IMR-90 (cell line): Measurements from ENCODE around the gene HNF1B. TPM values are rescaled to one million over a fixed set of nuclear protein-coding genes. Genes with fewer than 3 reads are reported as not detected.

Experiments used
- ATAC-seq: fragments of 200-7000 bp; cut with Tn5 transposase; 2 replicates; pipeline ENCODE4 v1.9.1; 2020; ENCODE audit warnings: low read depth, mild to moderate bottlenecking, moderate library complexity
- BruUV-seq: library from RNA; stranded (reverse); fragments of 400-500 nt; replicated peaks from 2 replicates; lab custom pipeline; 2021; lab: Mats Ljungman, UMichigan
- CTCF ChIA-PET: fragments of 300-600 bp; formaldehyde crosslinking; extraction: SDS; loops from one replicate; lab custom pipeline; 2021; ENCODE audit warnings: antibody characterized with exemption; lab: Yijun Ruan, JAX
- POLR2A ChIA-PET: fragments of 300-600 bp; sonication (Branson Sonifier 250); formaldehyde crosslinking; loops from one replicate; lab custom pipeline; 2022; ENCODE audit warnings: antibody characterized with exemption; ENCODE audit not compliant: unreplicated experiment; lab: Charles Lee
- DNase-seq: peaks from one replicate; pipeline ENCODE4 v3.0.0; 2013
- H2AFZ ChIP-seq: replicated peaks from 2 replicates; pipeline ENCODE3; 2013; ENCODE audit warnings: low read length, mild to moderate bottlenecking; ENCODE audit not compliant: poor library complexity
- H2AK5ac ChIP-seq: 2 replicates; pipeline ENCODE4 v1.6.1; 2013; ENCODE audit warnings: low read depth, low read length, inconsistent platforms
- H2AK9ac ChIP-seq: replicated peaks from 2 replicates; pipeline ENCODE3; 2013; ENCODE audit warnings: mild to moderate bottlenecking, low read depth, low read length, moderate library complexity; ENCODE audit not compliant: poor library complexity
- H2BK120ac ChIP-seq: 2 replicates; pipeline ENCODE4 v1.6.1; 2013; ENCODE audit warnings: low read depth, low read length, inconsistent platforms
- H2BK15ac ChIP-seq: 3 replicates; pipeline ENCODE4 v1.6.1; 2013; ENCODE audit warnings: low read depth, low read length, inconsistent platforms
- H2BK20ac ChIP-seq: 2 replicates; pipeline ENCODE4 v1.6.1; 2013; ENCODE audit warnings: low read depth, mild to moderate bottlenecking, inconsistent platforms, low read length, moderate library complexity
- H2BK5ac ChIP-seq: 2 replicates; pipeline ENCODE4 v1.6.1; 2013; ENCODE audit warnings: mild to moderate bottlenecking, low read depth, low read length, inconsistent platforms; ENCODE audit not compliant: poor library complexity, severe bottlenecking
- H3K14ac ChIP-seq: replicated peaks from 2 replicates; pipeline ENCODE4 v1.6.1; 2013; ENCODE audit warnings: low read depth, low read length, inconsistent platforms
- H3K18ac ChIP-seq: 2 replicates; pipeline ENCODE4 v1.6.1; 2013; ENCODE audit warnings: low read depth, low read length, control low read depth
- H3K23ac ChIP-seq: 2 replicates; pipeline ENCODE4 v1.6.1; 2013; ENCODE audit warnings: low read depth, low read length, inconsistent platforms
- H3K27ac ChIP-seq: 2 replicates; pipeline ENCODE4 v1.5.1; 2013; ENCODE audit warnings: mild to moderate bottlenecking, control low read depth, low read length; ENCODE audit not compliant: insufficient read depth
- H3K27me3 ChIP-seq: 2 replicates; pipeline ENCODE4 v1.6.1; 2013; ENCODE audit warnings: low read length; ENCODE audit not compliant: control insufficient read depth, insufficient read depth
- H3K36me3 ChIP-seq: 2 replicates; pipeline ENCODE4 v1.6.1; 2013; ENCODE audit warnings: low read length, mixed read lengths; ENCODE audit not compliant: control insufficient read depth, insufficient read depth
- H3K4ac ChIP-seq: 2 replicates; pipeline ENCODE4 v1.6.1; 2013; ENCODE audit warnings: low read depth, low read length, inconsistent platforms
- H3K4me1 ChIP-seq: 2 replicates; pipeline ENCODE4 v1.6.1; 2013; ENCODE audit warnings: low read length, mixed read lengths; ENCODE audit not compliant: control insufficient read depth, insufficient read depth
- H3K4me2 ChIP-seq: 2 replicates; pipeline ENCODE4 v1.6.1; 2013; ENCODE audit warnings: low read depth, mild to moderate bottlenecking, control low read depth, low read length, moderate library complexity
- H3K4me3 ChIP-seq: 2 replicates; pipeline ENCODE4 v1.5.1; 2013; ENCODE audit warnings: low read depth, mild to moderate bottlenecking, control low read depth, low read length, moderate library complexity; ENCODE audit not compliant: insufficient read depth
- H3K56ac ChIP-seq: 2 replicates; pipeline ENCODE4 v1.6.1; 2013; ENCODE audit warnings: low read length, inconsistent platforms; ENCODE audit not compliant: insufficient read depth; ENCODE audit errors: extremely low read depth
- H3K79me1 ChIP-seq, 2 experiments: 2 replicates each; pipeline ENCODE4 v1.6.1; 2013; ENCODE audit warnings: low read length in 2 of 2, inconsistent platforms in 1 of 2, low read depth in 1 of 2
- H3K9ac ChIP-seq: 2 replicates; pipeline ENCODE4 v1.6.1; 2013; ENCODE audit warnings: low read depth, low read length, control low read depth
- H3K9me1 ChIP-seq: 2 replicates; pipeline ENCODE4 v1.6.1; 2013; ENCODE audit warnings: low read length, inconsistent platforms; ENCODE audit not compliant: insufficient read depth
- H3K9me3 ChIP-seq: 2 replicates; pipeline ENCODE4 v1.6.1; 2013; ENCODE audit warnings: low read length; ENCODE audit not compliant: control insufficient read depth, insufficient read depth
- H4K20me1 ChIP-seq: 2 replicates; pipeline ENCODE4 v1.6.1; 2013; ENCODE audit warnings: low read length, inconsistent platforms; ENCODE audit not compliant: insufficient read depth
- H4K5ac ChIP-seq: 2 replicates; pipeline ENCODE4 v1.6.1; 2013; ENCODE audit warnings: mild to moderate bottlenecking, low read depth, low read length, control low read depth
- H4K8ac ChIP-seq, 2 experiments: 2 replicates each; pipeline ENCODE4 v1.6.1; 2013; ENCODE audit warnings: low read depth in 2 of 2, low read length in 2 of 2, control low read depth in 1 of 2, inconsistent platforms in 1 of 2
- H4K91ac ChIP-seq: 2 replicates; pipeline ENCODE4 v1.6.1; 2013; ENCODE audit warnings: low read depth, low read length, inconsistent platforms; ENCODE audit not compliant: insufficient read depth
- BHLHE40 ChIP-seq: fragments of 150-350 bp; IDR thresholded peaks from 2 replicates; pipeline ENCODE4 v1.6.1; 2016; ENCODE audit warnings: mild to moderate bottlenecking, low read depth, low read length
- CEBPB ChIP-seq: IDR thresholded peaks from 2 replicates; pipeline ENCODE4 v1.6.1; 2012; ENCODE audit warnings: low read depth, low read length, improper control_type of control experiment
- FOS ChIP-seq: fragments of 150-350 bp; IDR thresholded peaks from 2 replicates; pipeline ENCODE4 v1.6.1; 2016; ENCODE audit warnings: low read depth, low read length
- POLR2A ChIP-seq: IDR thresholded peaks from 2 replicates; pipeline ENCODE4 v1.6.1; 2012; ENCODE audit warnings: mild to moderate bottlenecking, low read depth, low read length
- RAD21 ChIP-seq: IDR thresholded peaks from 2 replicates; pipeline ENCODE4 v1.6.1; 2012; ENCODE audit warnings: low read length, improper control_type of control experiment
- SMC3 ChIP-seq: fragments of 150-350 bp; IDR thresholded peaks from 2 replicates; pipeline ENCODE4 v1.6.1; 2016; ENCODE audit warnings: low read depth, mild to moderate bottlenecking, antibody characterized with exemption, low read length, moderate library complexity
- WGBS, 2 experiments: methylation state at CpG; one replicate each; pipeline versions ENCODE4 v1.1.5 to v1.1.7; 2013; ENCODE audit warnings: missing lambda C conversion rate in 2 of 2; ENCODE audit not compliant: insufficient read length in 1 of 2; ENCODE audit errors: extremely low coverage in 2 of 2; 5-methylcytosine and 5-hydroxymethylcytosine counted together
- dilution Hi-C: fragments of 300-500 bp; cut with HindIII; formaldehyde crosslinking; loops from one replicate; pipeline ENCODE4 v1.14.3; 2018; ENCODE audit warnings: low sequenced_read_pairs; ENCODE audit not compliant: unreplicated experiment
- in situ Hi-C: fragments of 300-500 bp; cut with MboI; formaldehyde crosslinking; loops from 3 replicates; pipeline ENCODE4 v1.14.3; 2019; ENCODE audit warnings: low sequenced_read_pairs, inconsistent platforms, mixed read lengths
- intact Hi-C: fragments of 100-400 bp; cut with micrococcal nuclease; formaldehyde crosslinking; loops from 2 replicates; pipeline ENCODE4 v1.10.0; 2022
- polyA plus RNA-seq, 3 experiments: library from polyadenylated mRNA; depleted of rRNA; stranded (reverse); fragments of >200 nt; gene quantifications; 2 replicates each; pipeline ENCODE4 v1.2.3, GENCODE V29; 2012; ENCODE audit warnings: low replicate concordance in 1 of 3
- total RNA-seq: library from RNA; depleted of rRNA; stranded (reverse); fragments of >200 nt; gene quantifications from 2 replicates; pipeline ENCODE4 v1.2.3, GENCODE V29; 2012
- TF ChIP-seq, protein P1 (sequence below): conservative IDR thresholded peaks from 2 replicates; pipeline ENCODE4 v1.5.1; 2012; ENCODE audit warnings: mild to moderate bottlenecking, low read depth, low read length, improper control_type of control experiment

HNF1B gene
- total and polyA plus RNA-seq, 2 of the 4 experiments (the other 2 are of a cell fraction) = not detected

DNA sequence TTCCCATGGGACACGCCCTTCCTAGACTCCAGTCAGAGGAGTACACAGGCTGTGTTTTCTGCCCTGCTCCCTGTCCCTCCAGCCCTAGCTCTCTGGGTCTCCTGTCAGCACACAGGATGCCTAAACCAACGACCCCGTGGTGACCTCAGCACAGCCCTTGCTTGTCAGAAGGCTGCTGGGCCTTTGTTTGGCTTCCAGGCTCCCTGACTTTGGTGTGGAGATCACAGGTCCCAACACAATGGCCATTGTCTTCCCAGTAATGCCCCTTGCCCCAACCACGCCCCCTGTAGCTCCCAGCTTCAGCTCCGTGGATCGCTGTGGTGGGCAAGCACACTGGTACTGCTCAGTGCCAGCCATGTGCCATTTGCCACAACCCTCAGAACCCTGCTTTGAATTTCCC lies 15.0 kb downstream of the HNF1B start:
- Histone ChIP-seq H3K18ac (no peak overlapping the region), H3K9me3 (no peaks in the 10 kb centered on the region), H3K14ac (no peak overlapping the region), H3K9me1 (no peaks in the 10 kb centered on the region), H4K20me1 (no peaks in the 10 kb centered on the region), H3K23ac (no peak overlapping the region), H3K79me1 (no peaks in the 10 kb centered on the region), H3K56ac (no peak overlapping the region), H3K4me2 (no peak overlapping the region), H3K4me3 (no peak overlapping the region), H3K4ac (no peak overlapping the region), H2AK5ac (no peak overlapping the region), H3K4me1 (no peaks in the 10 kb centered on the region; the same call in 1 of the 2 replicates), H2AFZ (no peak overlapping the region), H3K36me3 (no peaks in the 10 kb centered on the region), H3K27ac (no peak overlapping the region), H3K27me3 (peaks cover 17% of the 10 kb centered on the region), H2BK5ac (no peak overlapping the region), H4K5ac (no peak overlapping the region), H2BK15ac (no peak overlapping the region), H4K8ac (no peak overlapping the region), H3K9ac (no peak overlapping the region), H2BK20ac (no peak overlapping the region), H4K91ac (no peak overlapping the region), H2BK120ac (no peak overlapping the region), H2AK9ac (peak overlapping the region; percentile 34)
- WGBS, 2 experiments = 75% methylated on average over 2 of the region's 6 CpGs; no CpG with 5 or more reads in 1 of the 2 experiments
- ChIA-PET POLR2A (no interaction called here), CTCF (no interaction called here)
- TF ChIP-seq, protein P1, sequence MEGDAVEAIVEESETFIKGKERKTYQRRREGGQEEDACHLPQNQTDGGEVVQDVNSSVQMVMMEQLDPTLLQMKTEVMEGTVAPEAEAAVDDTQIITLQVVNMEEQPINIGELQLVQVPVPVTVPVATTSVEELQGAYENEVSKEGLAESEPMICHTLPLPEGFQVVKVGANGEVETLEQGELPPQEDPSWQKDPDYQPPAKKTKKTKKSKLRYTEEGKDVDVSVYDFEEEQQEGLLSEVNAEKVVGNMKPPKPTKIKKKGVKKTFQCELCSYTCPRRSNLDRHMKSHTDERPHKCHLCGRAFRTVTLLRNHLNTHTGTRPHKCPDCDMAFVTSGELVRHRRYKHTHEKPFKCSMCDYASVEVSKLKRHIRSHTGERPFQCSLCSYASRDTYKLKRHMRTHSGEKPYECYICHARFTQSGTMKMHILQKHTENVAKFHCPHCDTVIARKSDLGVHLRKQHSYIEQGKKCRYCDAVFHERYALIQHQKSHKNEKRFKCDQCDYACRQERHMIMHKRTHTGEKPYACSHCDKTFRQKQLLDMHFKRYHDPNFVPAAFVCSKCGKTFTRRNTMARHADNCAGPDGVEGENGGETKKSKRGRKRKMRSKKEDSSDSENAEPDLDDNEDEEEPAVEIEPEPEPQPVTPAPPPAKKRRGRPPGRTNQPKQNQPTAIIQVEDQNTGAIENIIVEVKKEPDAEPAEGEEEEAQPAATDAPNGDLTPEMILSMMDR = no peak
- TF ChIP-seq RAD21 = no peak
- TF ChIP-seq SMC3 = no peak
- TF ChIP-seq BHLHE40 = no peak
- TF ChIP-seq FOS = no peak
- no peak for TF ChIP-seq CEBPB
- TF ChIP-seq POLR2A = no peak
- no peak for DNase-seq
- BruUV-seq = no TSS peak
- dilution Hi-C loops = no loop called here
- in situ Hi-C loops = no loop called here
- intact Hi-C loops = loop anchor here (10.0 kb wide), 1 partner anchor 95 kb away; no protein-coding TSS in a partner anchor
- no peak for ATAC-seq
